ENCODE results near the gene THRB.

THRB gene

DNA sequence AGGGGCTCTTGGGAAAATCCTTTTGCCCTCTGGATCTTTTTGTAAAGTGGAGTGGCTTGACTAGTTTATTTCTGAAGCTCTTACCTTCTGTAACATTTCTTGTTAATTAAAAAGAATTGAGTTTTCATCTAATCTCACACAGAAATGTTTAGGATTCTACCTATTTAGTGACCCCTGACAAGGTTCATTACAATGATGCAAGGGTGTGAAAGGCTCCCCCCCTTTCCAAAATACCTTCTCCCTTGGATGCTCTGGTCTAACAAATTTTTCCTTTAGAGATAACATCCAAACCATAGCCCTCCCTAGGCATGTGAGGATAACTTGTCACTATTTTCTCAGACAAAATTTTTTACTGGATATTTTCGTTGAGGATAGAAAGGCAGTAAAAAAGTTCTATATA lies 223.9 kb downstream of the THRB start:
- DNase-seq (ENCODE audit: low read depth) = no peak
- H3K4me3 ChIP-seq (ENCODE audit: low read depth, low read length) = no peak overlapping the region
- TF ChIP-seq, protein P1, sequence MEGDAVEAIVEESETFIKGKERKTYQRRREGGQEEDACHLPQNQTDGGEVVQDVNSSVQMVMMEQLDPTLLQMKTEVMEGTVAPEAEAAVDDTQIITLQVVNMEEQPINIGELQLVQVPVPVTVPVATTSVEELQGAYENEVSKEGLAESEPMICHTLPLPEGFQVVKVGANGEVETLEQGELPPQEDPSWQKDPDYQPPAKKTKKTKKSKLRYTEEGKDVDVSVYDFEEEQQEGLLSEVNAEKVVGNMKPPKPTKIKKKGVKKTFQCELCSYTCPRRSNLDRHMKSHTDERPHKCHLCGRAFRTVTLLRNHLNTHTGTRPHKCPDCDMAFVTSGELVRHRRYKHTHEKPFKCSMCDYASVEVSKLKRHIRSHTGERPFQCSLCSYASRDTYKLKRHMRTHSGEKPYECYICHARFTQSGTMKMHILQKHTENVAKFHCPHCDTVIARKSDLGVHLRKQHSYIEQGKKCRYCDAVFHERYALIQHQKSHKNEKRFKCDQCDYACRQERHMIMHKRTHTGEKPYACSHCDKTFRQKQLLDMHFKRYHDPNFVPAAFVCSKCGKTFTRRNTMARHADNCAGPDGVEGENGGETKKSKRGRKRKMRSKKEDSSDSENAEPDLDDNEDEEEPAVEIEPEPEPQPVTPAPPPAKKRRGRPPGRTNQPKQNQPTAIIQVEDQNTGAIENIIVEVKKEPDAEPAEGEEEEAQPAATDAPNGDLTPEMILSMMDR (conservative IDR thresholded peaks at IDR 0.05; ENCODE audit: low read depth, low read length) = no peak

DNA sequence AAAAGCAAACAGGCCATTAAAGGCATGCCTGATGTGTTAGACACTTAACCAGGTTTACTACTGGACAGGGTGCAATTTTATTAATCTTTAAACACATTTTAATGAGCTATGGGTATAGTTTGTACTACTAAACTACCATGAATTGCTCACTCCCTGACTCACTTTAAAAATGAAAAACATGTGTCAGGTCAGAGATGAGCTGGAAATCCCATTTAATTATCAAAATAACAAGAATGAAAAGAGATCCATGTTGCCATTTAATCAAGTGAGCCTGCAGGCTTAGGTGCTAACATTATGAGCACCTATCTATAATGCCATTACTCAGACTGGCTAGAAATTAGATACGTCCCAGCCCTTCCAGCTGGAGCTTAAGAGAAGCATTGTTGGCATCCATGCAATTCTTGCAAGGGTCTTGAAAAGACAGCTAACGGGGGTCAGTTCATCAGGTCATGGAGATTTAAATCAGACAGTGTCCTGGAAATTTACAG lies 224.4 kb downstream of the THRB start:
- TF ChIP-seq, protein P1 (conservative IDR thresholded peaks at IDR 0.05; ENCODE audit: low read depth, low read length) = no peak
- no peak overlapping the region for H3K4me3 ChIP-seq (ENCODE audit: low read depth, low read length)
- no peak for DNase-seq (ENCODE audit: low read depth)

DNA sequence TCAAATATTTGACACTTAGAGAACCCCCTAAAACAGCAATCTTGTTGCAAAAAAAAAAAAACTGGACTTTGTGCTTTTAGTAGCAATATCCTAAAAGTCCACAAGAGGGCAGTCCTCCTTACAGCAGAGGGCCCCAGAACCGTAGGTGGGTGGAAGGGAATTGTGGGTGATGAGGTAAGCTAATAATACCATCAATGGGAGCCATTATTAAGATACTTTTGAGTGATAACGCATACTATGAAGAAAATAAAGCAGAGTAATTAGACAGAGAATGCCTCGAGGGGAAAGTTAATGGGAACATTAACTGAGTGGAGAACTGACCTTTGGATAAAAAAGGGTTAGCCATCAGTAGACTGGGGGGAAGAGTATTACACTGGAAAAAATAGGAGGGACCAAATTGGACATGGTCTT lies 229.9 kb downstream of the THRB start:
- DNase-seq (ENCODE audit: low read depth) = peak; percentile 80
- TF ChIP-seq, protein P1 (conservative IDR thresholded peaks at IDR 0.05; ENCODE audit: low read depth, low read length) = peak; percentile 95
- H3K4me3 ChIP-seq (ENCODE audit: low read depth, low read length) = no peak overlapping the region

DNA sequence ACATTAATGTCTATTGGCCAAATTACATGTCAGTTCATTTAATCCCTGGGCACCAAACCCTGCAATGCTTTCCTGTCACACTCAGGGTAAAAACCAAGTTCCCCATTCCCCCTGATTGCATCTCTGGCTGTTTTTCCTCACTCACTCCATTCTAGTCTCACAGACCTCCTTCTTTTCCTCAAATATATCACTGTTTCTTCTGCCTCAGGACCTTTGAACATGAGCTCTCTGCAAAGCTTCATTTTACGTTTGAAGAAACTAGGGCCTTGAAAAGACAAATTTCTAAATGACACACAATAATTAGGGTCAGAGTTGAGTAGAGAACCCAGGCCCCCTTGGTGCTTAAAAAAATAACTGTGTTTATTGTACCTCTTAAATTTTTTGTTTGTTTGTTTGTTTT lies 230.6 kb downstream of the THRB start:
- no peak overlapping the region for H3K4me3 ChIP-seq (ENCODE audit: low read depth, low read length)
- TF ChIP-seq, protein P1 (conservative IDR thresholded peaks at IDR 0.05; ENCODE audit: low read depth, low read length) = no peak
- no peak for DNase-seq (ENCODE audit: low read depth)

DNA sequence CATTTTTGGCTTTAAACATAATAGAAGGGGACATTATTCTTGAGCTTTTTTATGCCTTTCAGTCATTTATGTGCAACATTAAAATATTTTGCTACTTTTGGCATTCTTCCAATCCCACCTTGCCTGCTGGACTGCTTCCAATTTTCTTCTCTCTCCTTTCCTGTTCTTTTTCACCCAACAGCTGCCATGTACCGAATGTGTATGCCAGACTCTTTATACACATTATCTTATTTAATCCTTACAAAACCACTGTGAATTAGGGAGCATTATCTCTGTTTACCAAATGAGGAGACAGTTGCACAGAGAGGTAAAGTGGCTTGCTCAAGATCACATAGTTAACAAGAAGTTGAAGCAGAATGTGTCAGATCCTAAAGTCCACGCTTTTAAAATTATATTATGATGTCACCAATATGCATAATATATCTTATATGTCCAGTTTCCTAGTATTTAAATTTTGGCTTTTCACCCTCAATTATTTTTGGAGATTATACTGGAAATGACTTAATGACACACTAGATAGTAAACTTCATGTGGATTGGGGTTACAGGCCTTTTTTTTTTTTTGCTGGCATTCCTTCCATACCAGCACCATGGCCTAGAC lies 231.5 kb downstream of the THRB start:
- H3K4me3 ChIP-seq (ENCODE audit: low read depth, low read length) = no peak overlapping the region
- DNase-seq (ENCODE audit: low read depth) = peak; percentile 30
- TF ChIP-seq, protein P1 (conservative IDR thresholded peaks at IDR 0.05; ENCODE audit: low read depth, low read length) = no peak

DNA sequence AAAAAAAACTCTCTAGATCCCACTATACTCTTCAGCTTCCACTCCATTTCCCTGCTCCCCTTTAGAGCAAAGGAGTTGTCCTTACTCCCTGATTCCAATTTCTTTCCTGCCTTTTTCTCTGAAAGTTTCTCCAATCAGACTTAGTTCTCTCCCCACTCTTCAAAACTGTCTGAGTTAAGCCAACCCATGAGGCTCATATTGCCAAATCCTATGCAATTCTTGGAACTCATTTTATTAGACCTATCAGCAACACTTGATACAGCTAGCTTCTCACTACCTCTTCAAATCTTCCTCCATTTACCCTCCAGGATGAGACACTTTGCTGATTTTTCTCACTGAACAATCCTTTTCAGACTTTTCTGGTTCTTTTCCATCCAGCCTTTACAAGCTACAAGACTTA lies 233.1 kb downstream of the THRB start:
- H3K4me3 ChIP-seq (ENCODE audit: low read depth, low read length) = no peak overlapping the region
- TF ChIP-seq, protein P1 (conservative IDR thresholded peaks at IDR 0.05; ENCODE audit: low read depth, low read length) = no peak
- DNase-seq (ENCODE audit: low read depth) = no peak

DNA sequence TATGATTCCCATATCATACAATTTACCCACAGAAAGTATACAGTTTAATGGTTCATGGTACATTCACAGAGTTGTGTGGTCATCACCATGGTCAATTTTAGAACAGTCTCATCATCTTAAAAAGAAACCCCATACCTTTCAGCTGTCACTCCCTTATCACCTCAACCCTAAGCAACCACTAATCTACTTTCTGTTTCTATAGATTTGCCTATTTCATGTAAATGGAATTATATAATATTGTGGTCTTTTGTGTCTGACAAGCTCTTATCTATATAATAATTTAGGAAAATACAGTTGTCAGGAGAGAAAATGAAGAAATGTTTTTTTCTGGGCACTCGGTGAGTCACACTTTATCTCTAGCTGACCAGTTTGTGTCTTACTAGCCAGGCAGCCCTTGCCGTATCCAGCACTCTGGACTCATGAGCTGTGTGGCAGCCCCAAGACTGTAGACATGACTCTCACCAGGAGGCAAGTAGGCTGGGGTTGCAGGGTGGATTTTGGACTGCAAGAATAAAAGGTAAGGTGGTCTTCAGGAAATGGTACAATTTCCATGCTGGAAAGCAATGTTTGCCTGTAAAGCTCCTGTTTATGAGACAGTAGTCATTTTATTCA lies 234.6 kb downstream of the THRB start:
- no peak overlapping the region for H3K4me3 ChIP-seq (ENCODE audit: low read depth, low read length)
- TF ChIP-seq, protein P1 (conservative IDR thresholded peaks at IDR 0.05; ENCODE audit: low read depth, low read length) = no peak
- peak; percentile 72 for DNase-seq (ENCODE audit: low read depth)
